Astrocyte of the spinal cord (primary cell): ENCODE data around the gene ZFR.

Experiments
- DNase-seq: peaks from one replicate; pipeline ENCODE4 v3.0.0; 2011; ENCODE audit warnings: low read depth, low spot score
- H3K4me3 ChIP-seq: 2 replicates; pipeline ENCODE4 v1.5.1; 2011; ENCODE audit warnings: low read depth, mild to moderate bottlenecking, low read length, moderate library complexity
- in situ Hi-C: cut with HindIII; loops from 2 replicates; pipeline ENCODE4 v1.10.0; 2017; ENCODE audit warnings: low sequenced_read_pairs
- TF ChIP-seq, protein P1 (sequence below): IDR thresholded peaks from 2 replicates; pipeline ENCODE4 v1.5.1; 2012; ENCODE audit warnings: low read depth, mild to moderate bottlenecking, low read length, inconsistent platforms

ZFR gene

GRCh38 chr5:32444431-32445286 is at the start of gene ZFR:
TSS of gene ZFR (minus strand) at chr5:32444740. CDS start at chr5:32444658, 82 bp downstream.
- TF ChIP-seq, protein P1, sequence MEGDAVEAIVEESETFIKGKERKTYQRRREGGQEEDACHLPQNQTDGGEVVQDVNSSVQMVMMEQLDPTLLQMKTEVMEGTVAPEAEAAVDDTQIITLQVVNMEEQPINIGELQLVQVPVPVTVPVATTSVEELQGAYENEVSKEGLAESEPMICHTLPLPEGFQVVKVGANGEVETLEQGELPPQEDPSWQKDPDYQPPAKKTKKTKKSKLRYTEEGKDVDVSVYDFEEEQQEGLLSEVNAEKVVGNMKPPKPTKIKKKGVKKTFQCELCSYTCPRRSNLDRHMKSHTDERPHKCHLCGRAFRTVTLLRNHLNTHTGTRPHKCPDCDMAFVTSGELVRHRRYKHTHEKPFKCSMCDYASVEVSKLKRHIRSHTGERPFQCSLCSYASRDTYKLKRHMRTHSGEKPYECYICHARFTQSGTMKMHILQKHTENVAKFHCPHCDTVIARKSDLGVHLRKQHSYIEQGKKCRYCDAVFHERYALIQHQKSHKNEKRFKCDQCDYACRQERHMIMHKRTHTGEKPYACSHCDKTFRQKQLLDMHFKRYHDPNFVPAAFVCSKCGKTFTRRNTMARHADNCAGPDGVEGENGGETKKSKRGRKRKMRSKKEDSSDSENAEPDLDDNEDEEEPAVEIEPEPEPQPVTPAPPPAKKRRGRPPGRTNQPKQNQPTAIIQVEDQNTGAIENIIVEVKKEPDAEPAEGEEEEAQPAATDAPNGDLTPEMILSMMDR: no peak
- in situ Hi-C loops: no loop called here
- H3K4me3 ChIP-seq: peak within 1 kb of the TSS; percentile 59
- peak; percentile 90 for DNase-seq

GRCh38 chr5:32490972-32491557 is 46.5 kb upstream of the ZFR start:
- in situ Hi-C loops: no loop called here
- H3K4me3 ChIP-seq: no peak overlapping the region
- TF ChIP-seq, protein P1: no peak
- no peak for DNase-seq

- in situ Hi-C loops: no loop called here
- peak; percentile 91 for DNase-seq
- no peak overlapping the region for H3K4me3 ChIP-seq
- TF ChIP-seq, protein P1: peak; percentile 71
Measured at GRCh38 chr5:32489791-32490562, 45.4 kb upstream of the ZFR start.

DNA sequence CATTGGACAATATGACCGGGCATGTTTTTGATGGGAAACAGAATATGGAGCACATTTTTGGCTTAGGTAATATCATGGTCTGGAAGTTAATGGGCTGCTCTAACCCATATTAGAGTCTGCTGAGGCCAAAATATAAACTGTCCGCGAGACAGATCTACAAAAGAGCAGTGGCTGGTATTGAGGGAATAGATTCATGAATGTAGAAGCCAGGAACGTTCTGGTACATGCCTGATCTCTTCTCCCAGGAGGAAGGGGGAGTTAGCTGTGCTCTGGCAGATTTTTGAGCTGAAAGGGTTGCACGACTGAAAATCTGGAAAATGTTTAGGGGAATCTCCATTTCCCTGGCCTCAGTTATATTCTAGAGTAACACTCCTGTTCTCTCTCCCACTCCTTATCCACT is 42.9 kb upstream of the ZFR start:
- no peak for DNase-seq
- H3K4me3 ChIP-seq: no peak overlapping the region
- in situ Hi-C loops: no loop called here
- TF ChIP-seq, protein P1: no peak

GRCh38 chr5:32487008-32487407 is 42.5 kb upstream of the ZFR start:
- no peak for DNase-seq
- in situ Hi-C loops: no loop called here
- TF ChIP-seq, protein P1: no peak
- H3K4me3 ChIP-seq: no peak overlapping the region

DNA sequence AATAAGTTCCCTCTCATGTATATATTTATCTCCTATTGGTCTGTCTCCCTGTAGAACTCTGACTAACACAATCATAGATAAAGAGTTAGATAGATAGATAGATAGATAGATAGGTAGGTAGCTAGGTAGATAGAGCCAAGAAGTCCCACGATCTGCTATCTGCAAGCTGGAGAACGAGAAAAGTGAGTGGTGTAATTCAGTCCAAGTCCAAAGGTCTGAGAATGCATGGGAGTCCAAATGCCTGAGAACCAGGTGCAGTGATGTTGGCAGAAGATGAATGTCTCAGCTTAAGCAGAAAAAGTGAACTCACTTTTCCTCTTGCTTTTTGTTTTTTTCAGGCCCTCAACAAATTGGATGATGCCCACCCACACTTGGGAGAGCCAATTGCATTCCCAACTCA is 37.7 kb upstream of the ZFR start:
- DNase-seq: no peak
- in situ Hi-C loops: no loop called here
- no peak overlapping the region for H3K4me3 ChIP-seq
- TF ChIP-seq, protein P1: no peak
